ENCODE results near the gene MON1A. TPM values are rescaled to one million over a fixed set of nuclear protein-coding genes. Genes with fewer than 3 reads are reported as not detected.

MON1A gene
- total and polyA plus RNA-seq, 7 donors = 13.7 to 37.8 (median 15.9) TPM

GRCh38 chr3:49912881-49913281 is 16.7 kb downstream of the MON1A start:
- no peak overlapping the region for H3K4me3 ChIP-seq
- no peaks in the 10 kb centered on the region for H3K9me3 ChIP-seq
- intact Hi-C loops (cut with DNase I) = no loop called here
- no peak overlapping the region for H3K27ac ChIP-seq
- no peaks in the 10 kb centered on the region for H3K4me1 ChIP-seq
- 50 to 68% (median 60%) methylated on average over 4 of the region's 4 CpGs for WGBS, 3 donors
- ATAC-seq = peak in 2 of 4 donors; percentile 36 to 44
- H3K36me3 ChIP-seq (ENCODE audit: insufficient read depth in 1 of 2, low read depth in 1 of 2) = peaks cover 0 to 45% of the 10 kb centered on the region in 2 donors
- no peaks in the 10 kb centered on the region for H3K27me3 ChIP-seq (ENCODE audit: insufficient read depth in 3 of 3, low read length in 2 of 3)
- DNase-seq = no peak
- TF ChIP-seq CTCF (IDR thresholded peaks at IDR 0.05) = no peak

- H3K27ac ChIP-seq = no peak overlapping the region
- no peak overlapping the region for H3K4me3 ChIP-seq
- H3K27me3 ChIP-seq (ENCODE audit: insufficient read depth in 3 of 3, low read length in 2 of 3) = no peaks in the 10 kb centered on the region
- no peak for DNase-seq
- H3K4me1 ChIP-seq = no peaks in the 10 kb centered on the region
- 90 to 91% (median 90%) methylated on average over 15 of the region's 15 CpGs for WGBS, 3 donors
- no peaks in the 10 kb centered on the region for H3K9me3 ChIP-seq
- intact Hi-C loops (cut with DNase I) = no loop called here
- H3K36me3 ChIP-seq (ENCODE audit: insufficient read depth in 1 of 2, low read depth in 1 of 2) = peaks cover 0 to 45% of the 10 kb centered on the region in 2 donors
- ATAC-seq = no peak
- no peak for TF ChIP-seq CTCF (IDR thresholded peaks at IDR 0.05)
Observed at GRCh38 chr3:49911611-49912010, 18.0 kb downstream of the MON1A start.

DNA sequence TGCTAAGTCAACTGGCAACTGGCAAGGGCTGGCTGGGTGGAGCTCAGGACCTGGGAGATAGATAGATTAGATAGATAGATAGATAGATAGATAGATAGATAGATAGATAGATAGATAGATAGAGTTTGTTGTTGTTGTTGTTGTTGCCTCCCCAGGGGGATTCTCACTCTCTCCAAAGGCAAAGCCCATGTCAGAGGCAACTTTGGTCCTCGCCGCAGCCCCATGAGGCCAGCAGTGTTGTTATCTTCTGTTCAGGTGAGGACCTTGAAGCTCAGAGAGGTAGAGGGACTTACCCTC is 18.5 kb downstream of the MON1A start:
- H3K27me3 ChIP-seq (ENCODE audit: insufficient read depth in 3 of 3, low read length in 2 of 3) = no peaks in the 10 kb centered on the region
- H3K27ac ChIP-seq = no peak overlapping the region
- no peak for ATAC-seq
- peaks cover 2% of the 10 kb centered on the region for H3K4me1 ChIP-seq
- H3K36me3 ChIP-seq (ENCODE audit: insufficient read depth in 1 of 2, low read depth in 1 of 2) = peaks cover 0 to 45% of the 10 kb centered on the region in 2 donors
- no peak overlapping the region for H3K4me3 ChIP-seq
- 97 to 98% (median 97%) methylated on average over 2 of the region's 2 CpGs for WGBS, 3 donors
- DNase-seq = no peak
- intact Hi-C loops (cut with DNase I) = no loop called here
- H3K9me3 ChIP-seq = no peaks in the 10 kb centered on the region
- TF ChIP-seq CTCF (IDR thresholded peaks at IDR 0.05) = no peak

- no peak for DNase-seq
- ATAC-seq = no peak
- Histone ChIP-seq H3K27me3 (ENCODE audit: insufficient read depth in 3 of 3, low read length in 2 of 3) (no peaks in the 10 kb centered on the region), H3K4me1 (peaks cover 7% of the 10 kb centered on the region), H3K36me3 (ENCODE audit: insufficient read depth in 1 of 2, low read depth in 1 of 2) (peaks cover 0 to 45% of the 10 kb centered on the region in 2 donors), H3K27ac (no peak overlapping the region), H3K9me3 (no peaks in the 10 kb centered on the region), H3K4me3 (no peak overlapping the region)
- TF ChIP-seq CTCF (IDR thresholded peaks at IDR 0.05) = no peak
- intact Hi-C loops (cut with DNase I) = no loop called here
- 82 to 85% (median 83%) methylated on average over 48 of the region's 48 CpGs for WGBS, 3 donors
Observed at GRCh38 chr3:49910409-49911123, 19.0 kb downstream of the MON1A start.
